Stimulated activated naive B cell treated with anti-CD40 and anti-IgM and Interleukin-4, amounts not matched to agents 10 μg/mL and 1 μg/mL and 100 μg/mL, for 72 hours (primary cell): Measurements from ENCODE around the gene SEPTIN11.

Source experiments
- ATAC-seq, 2 donors: fragments of 150-1000 bp; cut with Tn5 transposase; replicated peaks; 2 replicates each; pipeline ENCODE4 v1.10.0; 2021; ENCODE audit warnings: moderate library complexity in 1 of 2
- DNase-seq: peaks from one replicate; pipeline ENCODE4 v3.0.0; 2021
- H3K27ac Mint-ChIP-seq: one replicate; pipeline ENCODE4 v1.8.0; 2022; ENCODE audit warnings: mild to moderate bottlenecking, mixed read lengths
- H3K27me3 Mint-ChIP-seq, 2 donors: one replicate each; pipeline ENCODE4 v1.8.0; 2022; ENCODE audit warnings: mixed read lengths in 2 of 2
- H3K36me3 Mint-ChIP-seq, 2 donors: one replicate each; pipeline ENCODE4 v1.8.0; 2022; ENCODE audit warnings: mixed read lengths in 2 of 2, mild to moderate bottlenecking in 1 of 2
- H3K4me1 Mint-ChIP-seq, 2 donors: one replicate each; pipeline ENCODE4 v1.8.0; 2022; ENCODE audit warnings: mixed read lengths in 2 of 2, mild to moderate bottlenecking in 1 of 2
- H3K4me3 Mint-ChIP-seq, 2 donors: one replicate each; pipeline ENCODE4 v1.8.0; 2022; ENCODE audit warnings: mild to moderate bottlenecking in 2 of 2, mixed read lengths in 2 of 2, moderate library complexity in 1 of 2
- H3K9me3 Mint-ChIP-seq, 2 donors: one replicate each; pipeline ENCODE4 v1.8.0; 2022; ENCODE audit warnings: mixed read lengths in 2 of 2, mild to moderate bottlenecking in 1 of 2

Gene SEPTIN11

DNA sequence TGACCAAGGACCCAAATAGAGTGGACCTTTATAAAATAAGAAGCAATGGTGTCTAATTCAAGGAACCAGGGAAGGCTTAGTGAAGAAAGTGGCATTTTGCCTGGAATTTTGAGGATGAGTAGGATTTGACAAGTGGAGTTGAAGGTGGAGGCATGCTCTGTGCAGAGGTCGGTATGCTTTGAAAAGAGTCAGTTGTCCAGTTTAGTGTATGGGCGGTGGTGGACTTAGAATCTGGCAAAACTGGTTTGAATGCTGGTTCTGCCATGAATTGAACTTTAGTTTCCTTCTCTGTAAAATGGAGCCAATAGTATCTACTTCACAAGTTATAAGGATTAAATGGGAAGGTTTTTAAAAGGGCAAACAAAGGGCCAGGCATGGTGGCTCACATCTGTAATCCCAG, 29.7 kb downstream of the SEPTIN11 start:
- Mint-ChIP-seq H3K4me3 (no peak overlapping the region), H3K36me3 (peaks cover 7 to 12% of the 10 kb centered on the region in 2 donors), H3K27me3 (no peaks in the 10 kb centered on the region), H3K27ac (no peak overlapping the region), H3K9me3 (no peaks in the 10 kb centered on the region), H3K4me1 (peaks cover 13 to 15% of the 10 kb centered on the region in 2 donors)
- no peak for DNase-seq
- no peak for ATAC-seq

DNA sequence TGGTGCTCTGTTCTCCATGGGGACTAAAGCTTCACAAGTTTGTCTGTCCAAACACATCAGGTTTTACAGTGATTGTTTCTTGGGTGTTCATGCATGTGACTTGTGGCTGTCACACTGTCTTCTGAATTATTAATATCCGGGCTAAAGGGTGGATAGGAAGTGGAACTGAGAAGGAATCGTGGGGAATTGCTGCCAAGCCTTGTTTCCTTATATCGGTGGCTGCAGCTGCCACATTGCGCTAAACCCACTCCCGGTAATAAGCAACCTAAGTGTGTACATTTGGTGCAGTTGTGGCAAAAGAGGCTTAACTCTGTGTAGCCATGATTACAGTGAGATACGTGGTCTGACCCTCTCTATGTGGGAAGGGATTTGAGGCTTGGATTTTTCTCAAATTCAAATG, 30.7 kb downstream of the SEPTIN11 start:
- no peak overlapping the region for H3K27ac Mint-ChIP-seq
- no peak overlapping the region for H3K4me3 Mint-ChIP-seq
- no peaks in the 10 kb centered on the region for H3K27me3 Mint-ChIP-seq
- peaks cover 16 to 18% of the 10 kb centered on the region in 2 donors for H3K4me1 Mint-ChIP-seq
- no peaks in the 10 kb centered on the region for H3K9me3 Mint-ChIP-seq
- ATAC-seq: no peak
- H3K36me3 Mint-ChIP-seq: peaks cover 6 to 16% of the 10 kb centered on the region in 2 donors
- no peak for DNase-seq

DNA sequence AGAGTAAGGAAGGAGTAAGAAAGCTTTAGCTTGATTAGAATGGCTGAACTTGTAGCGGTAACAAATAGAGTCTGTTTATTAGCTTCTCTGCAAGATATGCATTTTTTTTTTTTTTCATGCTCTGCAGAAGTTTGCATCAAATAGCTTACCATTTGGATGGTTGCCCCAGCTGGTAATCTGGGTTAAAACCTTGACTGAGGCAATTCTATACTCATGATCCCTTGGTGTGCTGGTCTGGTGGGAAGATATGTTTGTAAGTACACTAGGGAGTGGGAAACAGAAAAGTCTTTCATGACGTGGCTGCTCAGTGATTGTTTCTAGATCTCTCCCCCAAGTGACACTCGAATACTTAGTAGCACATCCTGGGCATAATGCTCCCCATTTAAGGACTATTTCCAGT, 32.1 kb downstream of the SEPTIN11 start:
- Mint-ChIP-seq H3K27ac (no peak overlapping the region), H3K9me3 (no peaks in the 10 kb centered on the region), H3K36me3 (peaks cover 6 to 21% of the 10 kb centered on the region in 2 donors), H3K4me3 (no peak overlapping the region), H3K27me3 (no peaks in the 10 kb centered on the region), H3K4me1 (peaks cover 16 to 18% of the 10 kb centered on the region in 2 donors)
- DNase-seq (no peak), ATAC-seq (no peak)

DNA sequence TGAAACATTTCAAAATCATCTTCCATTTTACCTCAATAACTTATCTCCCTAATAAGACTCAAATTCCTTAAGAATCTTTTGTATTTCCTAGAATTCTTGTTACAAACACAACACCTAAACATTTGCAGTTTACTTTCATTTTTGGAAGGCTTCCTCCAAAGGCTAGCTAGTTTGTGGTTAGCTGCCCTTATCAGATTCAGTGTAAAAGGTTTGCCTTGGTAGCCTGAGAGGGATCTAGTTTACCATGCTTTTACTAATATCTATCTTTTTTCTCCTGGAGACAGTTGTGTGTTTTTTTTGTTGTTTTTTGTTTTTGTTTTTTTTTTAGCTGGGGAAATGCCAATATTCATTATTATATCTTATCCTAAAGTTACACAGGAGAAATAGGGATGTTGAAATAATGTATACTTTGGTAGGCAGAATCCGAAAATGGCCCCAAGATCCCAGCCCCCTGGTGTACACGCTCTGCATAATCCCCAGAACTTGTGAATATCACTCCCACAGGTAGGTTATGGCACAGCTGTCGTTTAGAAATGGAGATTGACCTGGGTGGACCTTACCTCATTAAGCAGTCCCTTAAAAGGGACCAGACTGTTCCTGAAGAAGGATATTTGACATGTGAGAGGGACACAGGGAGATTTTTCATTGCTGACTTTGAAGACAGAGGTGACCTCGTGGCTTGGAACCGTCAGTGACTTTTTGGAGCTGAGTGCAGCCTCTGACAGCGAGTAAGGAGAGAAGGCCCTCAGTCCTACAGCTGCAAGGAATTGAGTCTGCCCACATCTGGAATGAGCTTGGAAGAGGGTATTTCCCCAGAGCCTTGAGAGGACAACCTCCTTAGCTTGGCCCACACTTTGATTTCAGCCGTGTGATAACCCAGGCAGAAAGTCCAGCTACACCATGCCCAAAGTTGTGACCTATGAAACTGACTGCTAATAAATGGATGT, 33.4 kb downstream of the SEPTIN11 start:
- H3K4me3 Mint-ChIP-seq: no peak overlapping the region
- H3K9me3 Mint-ChIP-seq: no peaks in the 10 kb centered on the region
- no peak overlapping the region for H3K27ac Mint-ChIP-seq
- no peaks in the 10 kb centered on the region for H3K27me3 Mint-ChIP-seq
- H3K36me3 Mint-ChIP-seq: peaks cover 12 to 21% of the 10 kb centered on the region in 2 donors
- no peak for ATAC-seq
- DNase-seq: no peak
- H3K4me1 Mint-ChIP-seq: peaks cover 16 to 20% of the 10 kb centered on the region in 2 donors

DNA sequence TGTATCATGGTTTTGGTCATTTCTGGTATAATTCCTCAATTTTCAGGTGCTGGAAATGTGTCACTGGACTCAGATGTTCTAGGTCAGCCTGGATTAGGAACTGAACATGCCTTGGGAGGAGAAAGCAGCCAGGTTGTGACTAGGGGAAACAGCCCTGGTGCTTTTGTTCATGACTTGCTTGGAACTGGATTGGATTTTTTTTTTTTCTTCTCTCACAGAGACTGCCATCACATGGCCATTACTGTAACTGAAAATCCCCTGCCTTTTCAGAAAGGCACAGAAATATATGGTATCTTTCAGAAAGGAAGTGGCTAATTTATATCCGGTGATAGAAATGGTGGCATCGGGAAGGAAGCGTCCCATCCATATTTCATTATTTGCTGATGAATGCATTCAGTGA, 34.6 kb downstream of the SEPTIN11 start:
- Mint-ChIP-seq H3K4me3 (no peak overlapping the region), H3K36me3 (peaks cover 8 to 17% of the 10 kb centered on the region in 2 donors), H3K27ac (no peak overlapping the region), H3K9me3 (no peaks in the 10 kb centered on the region), H3K4me1 (peaks cover 16 to 20% of the 10 kb centered on the region in 2 donors), H3K27me3 (no peaks in the 10 kb centered on the region)
- peak in 1 of 2 donors; percentile 53 for ATAC-seq
- DNase-seq: no peak

DNA sequence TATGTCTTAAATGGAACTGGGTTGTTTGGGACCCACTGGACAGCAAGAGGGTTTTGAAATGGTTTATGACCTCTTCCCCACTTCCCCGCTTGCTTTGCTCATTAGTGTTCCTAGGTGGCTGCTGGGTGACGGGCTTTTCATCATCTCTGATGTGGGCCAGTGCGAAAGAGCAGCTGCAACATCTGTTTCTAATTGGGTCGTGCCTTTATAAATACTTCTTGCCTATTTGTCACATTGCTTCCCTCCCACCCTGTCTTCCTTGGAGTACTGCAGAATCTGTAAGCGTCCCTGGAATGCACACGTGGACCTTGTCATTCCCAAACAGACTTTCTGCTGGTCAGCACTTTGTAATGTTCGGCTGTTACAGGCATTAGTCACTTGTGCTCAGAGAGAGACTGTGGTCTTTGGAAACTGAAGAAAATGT, 35.2 kb downstream of the SEPTIN11 start:
- DNase-seq (no peak), ATAC-seq (no peak)
- no peak overlapping the region for H3K4me3 Mint-ChIP-seq
- no peaks in the 10 kb centered on the region for H3K27me3 Mint-ChIP-seq
- H3K4me1 Mint-ChIP-seq: peaks cover 16 to 20% of the 10 kb centered on the region in 2 donors
- H3K27ac Mint-ChIP-seq: no peak overlapping the region
- peaks cover 0 to 1% of the 10 kb centered on the region in 2 donors for H3K9me3 Mint-ChIP-seq
- peaks cover 10 to 18% of the 10 kb centered on the region in 2 donors for H3K36me3 Mint-ChIP-seq

DNA sequence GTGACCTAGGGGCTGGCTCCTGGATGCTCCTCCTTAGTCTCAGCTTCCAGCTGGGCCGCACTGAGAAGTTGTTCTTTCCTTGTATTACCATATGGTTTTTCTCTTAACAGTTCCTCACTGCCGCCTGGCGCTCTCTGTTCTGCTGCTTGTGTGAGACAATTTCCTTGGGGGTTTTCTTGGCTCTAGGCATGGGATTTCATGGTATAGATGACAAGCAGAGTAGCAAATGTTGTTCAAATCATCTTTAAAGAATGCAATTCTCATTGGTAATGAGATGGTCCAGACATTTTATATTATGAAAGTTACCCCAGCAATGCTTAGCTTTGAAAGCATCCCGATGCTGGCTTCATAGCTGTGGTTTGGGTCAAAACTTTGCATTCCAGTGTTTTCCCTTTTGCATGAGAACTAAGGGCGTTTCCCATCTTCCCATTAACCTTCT, 37.6 kb downstream of the SEPTIN11 start:
- DNase-seq (no peak), ATAC-seq (no peak)
- Mint-ChIP-seq H3K27ac (no peak overlapping the region), H3K27me3 (no peaks in the 10 kb centered on the region), H3K9me3 (peaks cover 4 to 7% of the 10 kb centered on the region in 2 donors), H3K4me1 (peaks cover 16 to 23% of the 10 kb centered on the region in 2 donors), H3K36me3 (peaks cover 17 to 33% of the 10 kb centered on the region in 2 donors), H3K4me3 (no peak overlapping the region)

DNA sequence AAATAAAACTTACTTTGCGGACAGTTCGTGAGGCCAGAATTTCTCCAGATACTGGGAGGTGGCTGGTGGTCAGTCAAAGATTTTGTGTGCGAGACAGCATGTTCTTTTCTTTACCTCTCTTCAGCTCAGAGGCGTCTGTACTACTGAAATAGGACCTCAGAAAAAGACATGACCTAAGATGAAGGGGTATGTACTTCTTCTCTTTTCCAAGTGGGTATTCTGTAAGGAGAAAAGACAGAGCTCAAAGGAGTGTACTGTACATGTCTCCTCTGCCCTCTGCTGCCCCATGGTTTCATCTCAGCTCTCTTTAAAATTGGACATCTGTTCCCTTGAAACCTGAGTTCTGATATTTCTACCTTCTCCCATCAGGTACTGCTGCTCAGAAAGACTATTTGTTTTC, 38.1 kb downstream of the SEPTIN11 start:
- Mint-ChIP-seq H3K4me1 (peaks cover 17 to 20% of the 10 kb centered on the region in 2 donors), H3K27me3 (no peaks in the 10 kb centered on the region), H3K27ac (no peak overlapping the region), H3K9me3 (peaks cover 4 to 7% of the 10 kb centered on the region in 2 donors), H3K4me3 (no peak overlapping the region), H3K36me3 (peaks cover 19 to 30% of the 10 kb centered on the region in 2 donors)
- no peak for ATAC-seq
- DNase-seq: no peak

DNA sequence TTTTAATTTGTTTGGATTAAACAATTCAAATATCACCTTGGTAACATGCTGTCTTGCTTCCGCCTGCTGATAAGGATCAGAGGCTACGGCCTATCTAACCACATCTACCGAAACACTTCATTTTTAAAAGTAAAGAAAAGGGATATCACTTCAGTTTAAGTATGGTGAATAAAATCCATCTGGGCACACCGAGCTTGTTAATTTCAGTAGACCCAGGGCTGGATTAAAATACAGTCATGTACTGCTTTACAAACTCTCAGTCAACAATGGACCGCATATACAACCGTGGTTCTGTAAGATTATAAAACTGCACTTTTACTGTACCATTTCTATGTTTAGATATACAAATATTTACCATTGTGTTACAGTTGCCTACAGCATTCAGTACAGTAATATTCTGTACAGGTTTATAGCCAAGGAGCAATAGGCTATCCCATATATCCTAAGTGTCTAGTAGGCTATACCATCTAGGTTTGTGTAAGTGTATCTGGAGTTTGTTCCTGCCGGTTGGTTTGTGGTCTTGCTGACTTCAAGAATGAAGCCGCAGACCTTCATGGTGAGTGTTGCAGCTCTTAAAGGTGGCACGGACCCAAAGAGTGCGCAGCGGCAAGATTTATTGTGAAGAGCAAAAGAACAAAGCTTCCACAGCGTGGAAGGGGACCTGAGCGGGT, 40.0 kb downstream of the SEPTIN11 start:
- H3K4me3 Mint-ChIP-seq: no peak overlapping the region
- H3K4me1 Mint-ChIP-seq: peaks cover 12 to 17% of the 10 kb centered on the region in 2 donors
- H3K36me3 Mint-ChIP-seq: peaks cover 20 to 27% of the 10 kb centered on the region in 2 donors
- no peak overlapping the region for H3K27ac Mint-ChIP-seq
- peaks cover 4 to 7% of the 10 kb centered on the region in 2 donors for H3K9me3 Mint-ChIP-seq
- DNase-seq (no peak), ATAC-seq (no peak)
- no peaks in the 10 kb centered on the region for H3K27me3 Mint-ChIP-seq

DNA sequence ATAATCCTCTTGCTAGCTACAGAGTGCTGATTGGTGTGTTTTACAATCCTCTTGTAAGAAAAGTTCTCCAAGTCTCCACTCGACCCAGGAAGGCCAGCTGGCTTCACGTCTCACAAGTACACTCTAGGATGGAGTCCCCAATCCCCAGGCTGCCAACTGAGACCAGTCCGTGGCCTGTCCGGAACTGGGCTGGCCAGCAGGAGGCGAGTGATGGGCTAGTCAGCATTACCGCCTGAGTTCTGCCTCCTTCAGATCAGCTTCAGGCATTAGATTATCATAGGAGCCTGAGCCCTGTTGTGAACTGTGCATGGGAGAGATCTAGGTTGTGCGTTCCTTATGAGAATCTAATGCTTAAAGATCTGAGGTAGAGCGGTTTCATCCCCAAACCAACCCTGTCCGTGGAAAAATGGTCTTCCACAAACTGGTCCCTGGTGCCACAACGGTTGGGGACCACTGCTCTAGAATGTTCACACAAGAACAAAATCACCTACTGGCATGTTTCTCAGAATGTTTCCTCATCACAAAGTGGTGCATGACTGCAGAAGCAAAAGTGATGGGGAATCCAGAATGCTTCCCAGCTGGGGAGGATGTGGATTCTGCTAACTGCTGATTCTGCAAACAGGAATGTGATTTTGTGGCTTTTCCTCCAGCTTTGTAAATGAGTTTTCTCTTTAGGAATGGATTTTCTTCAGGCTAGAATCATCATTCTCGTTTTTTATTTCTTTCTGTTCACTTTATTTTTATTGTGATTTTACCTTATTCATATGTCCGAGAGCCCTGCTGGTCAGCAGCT, 40.9 kb downstream of the SEPTIN11 start:
- DNase-seq: no peak
- Mint-ChIP-seq H3K9me3 (peaks cover 4 to 7% of the 10 kb centered on the region in 2 donors), H3K4me1 (peaks cover 12 to 17% of the 10 kb centered on the region in 2 donors), H3K27me3 (no peaks in the 10 kb centered on the region), H3K36me3 (peaks cover 20 to 25% of the 10 kb centered on the region in 2 donors), H3K27ac (no peak overlapping the region), H3K4me3 (no peak overlapping the region)
- ATAC-seq: no peak

DNA sequence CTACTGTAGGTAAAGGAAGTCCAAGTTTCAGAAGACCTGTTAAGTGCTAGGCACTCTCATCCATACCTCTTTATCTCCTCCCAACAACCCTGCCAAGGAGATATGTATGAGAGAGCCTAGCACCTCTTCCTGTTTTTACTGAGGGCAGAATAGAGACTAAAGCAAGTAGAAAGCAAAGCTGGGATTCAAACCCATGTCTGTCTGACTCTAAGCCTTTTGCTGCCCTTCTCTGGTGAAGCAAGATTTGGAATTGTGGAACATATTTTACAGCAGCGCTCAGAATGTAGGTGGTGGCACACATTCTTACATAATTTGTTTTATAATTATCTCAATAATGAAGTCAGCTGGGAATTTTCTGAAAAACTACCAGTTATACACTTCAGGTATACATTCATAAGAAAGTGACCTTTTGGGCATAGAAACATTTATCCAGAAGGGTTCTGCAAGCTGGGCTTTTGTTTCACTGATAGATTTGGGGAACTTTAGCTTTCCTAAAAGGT, 41.7 kb downstream of the SEPTIN11 start:
- H3K9me3 Mint-ChIP-seq: peaks cover 4 to 7% of the 10 kb centered on the region in 2 donors
- peaks cover 12 to 17% of the 10 kb centered on the region in 2 donors for H3K4me1 Mint-ChIP-seq
- H3K27ac Mint-ChIP-seq: no peak overlapping the region
- ATAC-seq (no peak), DNase-seq (no peak)
- peaks cover 21 to 26% of the 10 kb centered on the region in 2 donors for H3K36me3 Mint-ChIP-seq
- no peaks in the 10 kb centered on the region for H3K27me3 Mint-ChIP-seq
- H3K4me3 Mint-ChIP-seq: no peak overlapping the region

DNA sequence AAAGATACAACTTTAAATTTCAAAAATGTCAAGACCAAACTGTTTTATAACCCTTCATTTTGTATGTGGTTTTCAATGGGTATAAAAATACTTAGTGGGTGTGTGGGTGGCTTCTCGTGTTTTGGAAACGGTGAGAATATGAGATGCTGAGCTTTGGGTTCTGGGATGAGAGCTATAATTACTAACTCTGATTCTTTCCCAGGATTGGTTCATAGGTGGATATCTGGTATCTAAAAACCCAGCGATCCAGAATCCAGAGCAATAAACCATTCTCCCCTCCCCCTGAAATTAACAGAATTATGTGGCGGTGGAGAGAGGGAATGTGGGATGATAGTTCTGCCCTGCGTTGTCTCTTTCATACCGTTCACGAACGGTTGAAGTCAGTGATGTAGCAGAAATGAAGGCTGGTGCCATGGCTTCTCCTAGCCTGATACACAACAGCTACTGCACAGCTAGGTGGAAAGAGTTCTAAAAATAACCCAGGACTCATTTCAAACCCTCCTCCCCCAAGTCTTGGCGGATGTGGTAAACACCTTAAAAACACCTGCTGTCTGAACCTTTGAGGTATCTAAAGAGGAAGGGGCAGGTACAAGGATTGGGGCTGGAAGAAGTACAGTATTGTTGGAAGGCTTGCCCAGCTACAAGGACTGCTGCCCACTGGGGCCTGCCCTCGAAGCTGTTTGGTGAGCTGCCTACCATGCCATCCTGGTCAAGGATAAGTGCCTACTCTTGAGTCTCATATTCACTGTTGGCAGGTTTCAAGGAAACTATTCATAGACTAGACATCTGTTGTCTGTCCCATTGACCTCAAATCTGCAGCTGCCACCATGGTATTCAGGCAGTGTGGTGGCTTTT, 44.5 kb downstream of the SEPTIN11 start:
- peaks cover 43 to 47% of the 10 kb centered on the region in 2 donors for H3K36me3 Mint-ChIP-seq
- DNase-seq (no peak), ATAC-seq (peak; percentile 41 to 77)
- H3K4me1 Mint-ChIP-seq: peaks cover 12 to 14% of the 10 kb centered on the region in 2 donors
- H3K4me3 Mint-ChIP-seq: no peak overlapping the region
- no peak overlapping the region for H3K27ac Mint-ChIP-seq
- H3K27me3 Mint-ChIP-seq: no peaks in the 10 kb centered on the region
- peaks cover 4 to 7% of the 10 kb centered on the region in 2 donors for H3K9me3 Mint-ChIP-seq

DNA sequence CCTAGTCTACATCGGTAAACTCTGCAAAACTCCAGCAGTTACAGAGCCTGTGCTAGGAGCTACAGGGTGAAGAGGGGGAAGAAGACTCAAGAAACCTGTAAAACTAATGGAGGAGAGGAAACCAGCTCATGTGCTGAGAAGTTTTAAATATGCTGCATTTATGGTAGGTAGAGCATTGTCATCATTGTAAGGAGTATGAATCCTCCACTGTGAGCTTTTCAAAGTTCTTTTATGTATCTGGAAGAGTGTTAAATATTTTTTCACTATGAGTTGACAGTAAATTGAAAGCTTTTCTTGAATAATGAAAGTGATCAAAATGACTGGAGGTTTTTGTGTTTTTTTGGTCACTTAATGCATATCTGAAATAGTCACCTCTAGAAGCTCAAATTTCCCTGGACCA, 46.2 kb downstream of the SEPTIN11 start:
- Mint-ChIP-seq H3K4me3 (no peak overlapping the region), H3K27me3 (no peaks in the 10 kb centered on the region), H3K27ac (no peak overlapping the region), H3K36me3 (peaks cover 39 to 44% of the 10 kb centered on the region in 2 donors), H3K4me1 (peaks cover 8 to 12% of the 10 kb centered on the region in 2 donors), H3K9me3 (no peaks in the 10 kb centered on the region)
- ATAC-seq (no peak), DNase-seq (no peak)
